Stimulated activated CD4-positive, alpha-beta T cell treated with anti-CD3 and anti-CD28 coated beads, Interleukin-1b, Interleukin-23, amount 100 ng/mL, for 1 hour (primary cell): ENCODE results near the gene ZBED4.

Experiments used
- DNase-seq, 2 donors: peaks; one replicate each; pipeline ENCODE4 v3.0.0-alpha.2; 2020; ENCODE audit warnings: low read depth in 2 of 2

ZBED4 gene

GRCh38 chr22:49921508-49922278 lies 68.0 kb downstream of the ZBED4 start:
- no peak for DNase-seq

- no peak for DNase-seq
Observed at GRCh38 chr22:49922484-49922883, 68.8 kb downstream of the ZBED4 start.

- DNase-seq, result no peak
Observed at GRCh38 chr22:49922926-49923325, 69.3 kb downstream of the ZBED4 start.

- DNase-seq, result no peak
Observed at GRCh38 chr22:49923445-49923844, 69.8 kb downstream of the ZBED4 start.

- DNase-seq, result no peak
Observed at GRCh38 chr22:49924113-49924833, 70.6 kb downstream of the ZBED4 start.

- DNase-seq, result peak in 1 of 2 donors; percentile 42
Observed at GRCh38 chr22:49925525-49926128, 72.0 kb downstream of the ZBED4 start.

- DNase-seq, result no peak
Observed at GRCh38 chr22:49926916-49927315, 73.3 kb downstream of the ZBED4 start.

- no peak for DNase-seq
Observed at GRCh38 chr22:49927483-49928184, 74.0 kb downstream of the ZBED4 start.

- DNase-seq, result no peak
Observed at GRCh38 chr22:49928185-49928495, 74.5 kb downstream of the ZBED4 start.

- DNase-seq, result no peak
Observed at GRCh38 chr22:49928555-49929210, 75.0 kb downstream of the ZBED4 start.

GRCh38 chr22:49929211-49929979 lies 75.8 kb downstream of the ZBED4 start:
- peak; percentile 65 to 77 for DNase-seq

- no peak for DNase-seq
Observed at GRCh38 chr22:49929994-49930575, 76.4 kb downstream of the ZBED4 start.

GRCh38 chr22:49930596-49931412 lies 77.2 kb downstream of the ZBED4 start:
- no peak for DNase-seq

GRCh38 chr22:49933236-49934159 lies 79.9 kb downstream of the ZBED4 start:
- no peak for DNase-seq

GRCh38 chr22:49934160-49934890 lies 80.7 kb downstream of the ZBED4 start:
- DNase-seq, result no peak

- peak; percentile 85 to 89 for DNase-seq
Observed at GRCh38 chr22:49934891-49935557, 81.4 kb downstream of the ZBED4 start.

- no peak for DNase-seq
Observed at GRCh38 chr22:49935561-49935960, 81.9 kb downstream of the ZBED4 start.
